Left cardiac atrium (tissue), 4 donors: Measurements from ENCODE around the gene ARL15. TPM values are rescaled to one million over a fixed set of nuclear protein-coding genes. Genes with fewer than 3 reads are reported as not detected.

Source experiments
- ATAC-seq, 2 donors: fragments of 200-7000 bp; cut with Tn5 transposase; one replicate each; pipeline ENCODE4 v1.9.1; 2020; ENCODE audit warnings: mild to moderate bottlenecking in 2 of 2, moderate library complexity in 2 of 2
- DNase-seq: peaks from one replicate; pipeline ENCODE4 v3.0.0-alpha.2; 2020
- intact Hi-C, 2 donors: fragments of 100-400 bp; cut with DNase I; formaldehyde crosslinking; loops; one replicate each; pipeline versions ENCODE4 v1.14.1 to v1.15.1; 2022 to 2023
- total RNA-seq, 2 donors: library from RNA; stranded (reverse); fragmentation: NEBNext Ultra II Directional; extraction: Animal tissue kit (Norgen Biotek cat#: 25700); gene quantifications; one replicate each; pipeline ENCODE4 v1.2.1, GENCODE V29; 2021
- donor health status: DM: no; HTN: yes; CAD: no.
- donor health status: DM: no; HTN: yes; CAD: no; lungs with severe emphysema.
- donor health status: DM: yes; HTN: yes; CAD: no.
- donor health status: Dilated cardiomyopathy.

Gene ARL15
- total RNA-seq, 2 donors from 2014 or later: 19.0 to 22.7 TPM

DNA sequence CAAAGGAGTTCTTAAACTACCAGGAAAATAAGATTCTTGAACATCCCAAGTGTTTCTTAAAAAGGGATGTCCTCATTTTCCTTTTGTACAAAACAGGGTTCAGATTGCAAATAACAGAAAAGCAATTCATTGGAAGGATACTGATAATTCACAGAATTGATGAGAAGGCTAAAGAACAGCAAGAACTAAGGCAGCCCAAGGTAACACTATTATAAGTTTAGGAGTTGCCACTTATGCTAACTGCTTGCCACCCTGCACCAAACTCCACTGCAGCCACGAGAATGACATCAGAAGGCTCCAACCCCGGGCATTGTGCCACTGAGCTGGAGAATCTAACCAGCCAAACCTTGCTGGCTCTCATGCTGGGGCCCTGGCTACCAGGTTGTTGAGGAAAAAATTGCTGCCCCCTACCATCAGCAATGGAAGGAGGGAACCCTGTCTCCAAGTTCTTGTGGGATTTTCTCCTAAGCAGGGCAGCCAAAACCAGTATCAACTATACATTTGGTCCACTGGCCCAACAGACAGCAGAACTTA is 123.4 kb downstream of the ARL15 start:
- peak; percentile 17 for DNase-seq
- ATAC-seq: no peak
- intact Hi-C loops: no loop called here

DNA sequence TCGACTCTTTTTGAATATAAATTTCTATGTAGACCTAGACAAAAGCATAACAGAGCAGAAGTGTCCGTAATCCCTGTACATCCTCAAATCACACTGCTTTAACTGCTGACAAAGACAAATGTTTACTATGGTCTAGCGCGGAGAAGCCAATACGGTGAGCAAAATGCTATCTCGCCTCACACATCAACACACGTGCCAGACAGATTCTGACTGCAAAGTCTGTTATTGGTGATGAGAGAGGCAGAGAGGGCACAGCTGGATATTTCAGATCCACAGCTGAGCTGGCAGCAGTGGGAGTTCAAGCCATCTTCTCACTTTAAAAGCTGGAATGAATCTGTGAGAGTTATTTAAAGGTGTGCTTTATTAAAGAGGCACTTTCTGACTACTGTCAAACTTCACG is 124.3 kb downstream of the ARL15 start:
- DNase-seq (no peak), ATAC-seq (no peak)
- intact Hi-C loops: no loop called here

DNA sequence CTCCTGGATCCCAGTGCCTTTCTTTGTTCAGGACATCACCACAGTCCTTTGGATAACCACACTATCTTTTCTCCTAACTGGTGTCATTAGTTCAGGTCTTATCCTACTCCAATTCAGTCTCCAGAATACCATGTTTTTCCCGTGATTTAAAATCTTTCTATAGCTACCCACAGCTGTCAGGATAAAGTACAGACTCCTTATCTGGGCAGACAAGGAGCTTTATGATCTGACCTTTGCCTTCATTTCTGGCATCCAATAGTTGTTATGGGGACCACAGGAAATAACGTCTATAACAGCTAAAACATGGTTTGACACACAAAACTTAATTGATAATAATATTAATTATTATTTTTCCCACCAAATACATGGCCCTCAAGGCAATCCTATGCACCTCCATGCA is 125.6 kb downstream of the ARL15 start:
- no peak for DNase-seq
- intact Hi-C loops: no loop called here
- no peak for ATAC-seq

DNA sequence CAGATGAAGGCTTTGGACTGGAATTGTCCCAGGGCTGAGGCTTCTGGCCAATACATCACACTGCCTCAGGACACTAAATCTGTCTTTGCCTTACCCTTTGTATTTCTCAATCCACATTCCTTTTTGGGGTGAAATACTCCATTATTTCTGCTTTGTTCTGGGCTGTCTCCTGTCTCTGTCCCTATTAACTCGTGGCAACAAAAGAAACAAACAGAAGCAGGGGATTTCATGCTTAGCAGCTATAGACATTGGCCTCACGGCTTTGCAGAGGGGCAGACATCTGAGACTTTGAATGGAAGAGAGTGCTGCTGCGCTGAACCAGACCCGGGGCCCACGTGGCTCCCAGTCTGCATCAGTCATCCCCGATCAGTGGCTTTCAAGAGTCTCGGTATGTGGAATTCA is 129.7 kb downstream of the ARL15 start:
- intact Hi-C loops: no loop called here
- ATAC-seq (no peak), DNase-seq (no peak)

DNA sequence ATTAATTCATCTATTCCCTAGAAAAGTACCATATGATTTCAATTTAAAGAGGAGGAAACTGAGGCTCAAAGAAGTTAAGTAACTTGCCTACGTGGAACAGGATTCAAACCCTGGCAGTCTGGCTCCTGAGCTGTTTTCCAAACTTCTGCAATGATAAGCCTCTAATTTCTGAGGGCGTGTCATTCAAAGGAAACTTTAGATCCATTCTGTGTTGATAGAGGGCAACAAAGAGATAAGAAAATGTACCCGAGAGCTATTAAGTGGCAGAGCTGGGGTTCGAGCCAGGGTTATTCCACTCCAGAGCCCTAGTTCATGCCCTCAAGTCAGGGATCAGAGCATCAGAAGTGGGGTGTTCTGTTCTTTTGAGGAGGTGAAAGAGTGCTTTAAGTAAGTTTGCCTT is 131.4 kb downstream of the ARL15 start:
- ATAC-seq (no peak), DNase-seq (no peak)
- intact Hi-C loops: no loop called here

DNA sequence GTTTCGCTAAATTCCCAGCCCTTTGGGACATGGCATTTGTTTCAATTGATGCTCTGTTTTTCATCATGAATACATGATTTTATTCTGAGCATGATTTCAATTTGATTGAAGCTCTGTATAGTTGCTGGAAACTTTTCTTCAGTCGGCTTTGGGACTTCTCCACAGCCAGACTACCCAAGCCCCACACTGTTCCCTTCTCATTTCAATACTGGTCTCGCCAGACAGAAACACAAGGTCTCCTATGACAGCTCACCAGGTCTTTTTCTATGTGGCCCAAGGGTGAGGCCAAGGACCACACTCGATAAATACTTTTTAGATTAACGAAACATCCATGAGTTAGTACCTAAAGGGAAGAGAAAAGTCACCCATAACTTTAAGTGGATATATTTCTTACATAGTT is 132.2 kb downstream of the ARL15 start:
- ATAC-seq (peak; percentile 44 to 47), DNase-seq (no peak)
- intact Hi-C loops: no loop called here

DNA sequence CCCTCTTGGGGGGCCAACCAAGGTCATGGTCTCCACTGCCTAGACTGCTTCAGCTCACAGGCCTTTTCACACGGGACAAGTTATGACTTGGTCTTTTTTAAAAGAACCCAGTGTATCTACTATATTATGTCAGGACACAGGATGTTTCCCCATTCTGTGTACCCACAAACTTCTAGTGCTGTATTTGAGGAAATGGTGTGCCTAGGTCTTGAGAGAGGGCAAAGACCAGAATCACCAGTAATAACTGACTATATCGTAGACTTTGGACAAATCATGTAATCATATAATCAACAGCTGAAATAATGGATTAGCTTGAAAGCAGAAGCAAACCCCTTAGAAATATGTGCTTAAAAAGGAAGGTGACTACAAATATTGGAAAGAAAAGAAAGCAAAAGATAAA is 133.3 kb downstream of the ARL15 start:
- DNase-seq: no peak
- ATAC-seq: no peak
- intact Hi-C loops: no loop called here

DNA sequence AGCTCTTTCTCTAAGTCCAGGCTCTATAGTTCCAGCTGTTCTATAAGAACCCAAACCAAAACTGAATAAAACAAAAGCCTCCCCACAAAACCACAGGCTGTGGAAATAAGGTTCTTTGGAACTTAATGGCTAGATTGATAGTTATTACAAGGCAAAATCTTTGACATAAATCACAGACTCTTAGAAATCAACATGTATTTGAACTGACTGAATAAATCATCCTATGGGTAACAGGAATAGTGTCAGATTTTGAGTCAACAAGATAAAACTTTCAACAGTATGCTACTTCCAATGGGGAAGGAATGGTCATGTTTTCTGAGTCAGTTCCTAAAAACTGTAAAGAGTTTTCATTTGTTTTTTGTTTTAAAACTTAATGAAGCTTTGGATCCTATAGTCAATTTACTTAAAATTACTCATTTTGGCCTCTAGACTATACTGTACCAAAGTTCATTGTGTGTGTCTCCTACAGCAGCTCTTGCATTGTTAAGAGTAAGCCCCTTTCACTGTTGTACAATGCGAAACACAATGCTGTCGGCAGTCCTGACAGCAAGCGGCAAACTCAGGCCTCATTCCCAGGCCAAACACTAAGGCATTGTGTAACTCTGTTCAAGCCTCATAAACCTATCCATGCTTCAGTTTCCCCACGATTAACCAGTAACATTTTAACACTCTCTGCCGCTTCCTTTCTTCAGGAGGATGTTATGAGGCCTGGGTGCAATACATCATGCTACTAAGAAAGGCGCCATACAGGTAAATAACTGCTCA is 134.1 kb downstream of the ARL15 start:
- intact Hi-C loops: no loop called here
- no peak for DNase-seq
- no peak for ATAC-seq

DNA sequence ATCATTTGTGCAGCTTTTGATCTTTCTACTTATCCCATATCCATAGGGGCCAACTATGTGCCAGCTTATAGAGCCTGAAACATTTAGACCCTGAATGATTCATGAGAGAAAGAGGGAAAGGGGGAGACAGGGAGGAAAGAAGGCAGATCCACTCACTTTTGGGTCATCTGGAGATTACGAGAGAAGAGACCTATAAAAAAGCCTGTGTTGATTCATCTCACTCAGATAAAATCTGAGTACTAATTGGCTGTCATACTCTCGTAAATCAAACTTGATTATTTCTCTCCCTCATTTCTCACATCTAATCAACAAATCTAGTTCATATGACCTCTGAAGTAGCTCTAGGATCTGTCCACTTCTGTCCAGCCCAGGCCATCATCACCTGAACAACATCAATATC is 137.1 kb downstream of the ARL15 start:
- intact Hi-C loops: no loop called here
- ATAC-seq: no peak
- DNase-seq: no peak

DNA sequence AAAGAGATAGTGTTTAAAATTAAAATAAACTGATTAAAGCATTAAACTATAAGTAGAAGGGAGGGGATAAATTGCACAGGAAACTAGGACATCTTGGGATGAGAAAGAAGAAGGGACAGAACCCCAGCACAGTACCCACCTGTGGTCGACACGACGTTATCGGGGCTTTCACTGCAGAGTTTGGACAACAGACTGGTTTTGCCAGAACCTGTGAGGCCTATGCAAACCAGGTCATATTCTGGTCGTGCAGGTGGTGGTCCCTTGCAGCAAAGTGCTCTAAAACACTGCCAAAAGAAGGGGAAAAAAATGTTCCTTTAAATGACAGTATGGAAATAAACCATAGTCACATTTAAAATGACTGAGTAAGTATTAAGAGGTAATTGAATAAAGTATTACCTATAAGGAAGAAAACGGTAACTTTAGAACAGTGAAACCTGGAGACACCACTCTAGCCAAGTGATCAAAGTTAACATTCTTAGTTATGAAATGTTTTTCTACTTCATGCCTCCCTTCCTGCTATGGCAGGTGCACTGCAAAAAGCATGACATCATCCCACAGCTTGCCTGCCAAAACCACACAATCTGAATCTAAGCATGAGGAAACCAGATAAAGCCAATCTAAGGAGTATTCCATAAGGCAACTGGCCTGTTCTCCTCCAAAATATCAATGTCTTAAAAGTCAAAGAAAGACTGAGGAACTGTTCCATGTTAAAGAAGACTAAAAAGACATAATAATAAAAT is 138.6 kb downstream of the ARL15 start:
- DNase-seq (no peak), ATAC-seq (peak in 1 of 2 donors; percentile 68)
- intact Hi-C loops: no loop called here

DNA sequence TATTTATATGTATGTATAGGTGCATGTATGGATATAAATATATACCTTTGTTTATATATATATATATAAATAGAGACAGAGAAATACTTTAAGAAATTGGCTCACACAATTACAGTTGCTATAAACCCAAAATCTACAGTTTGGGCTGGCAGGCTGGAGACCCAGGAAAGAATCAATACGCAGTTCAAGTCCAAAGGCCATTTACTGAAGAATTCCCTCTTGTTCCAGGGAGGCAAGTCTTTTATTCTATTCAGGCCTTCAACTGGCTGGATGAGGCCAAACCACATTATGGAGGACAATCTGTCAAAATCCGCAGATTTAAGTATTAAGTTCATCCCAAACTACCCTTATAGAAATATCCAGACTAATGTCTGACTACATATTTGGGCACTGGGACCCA is 144.7 kb downstream of the ARL15 start:
- intact Hi-C loops: no loop called here
- ATAC-seq (no peak), DNase-seq (no peak)

DNA sequence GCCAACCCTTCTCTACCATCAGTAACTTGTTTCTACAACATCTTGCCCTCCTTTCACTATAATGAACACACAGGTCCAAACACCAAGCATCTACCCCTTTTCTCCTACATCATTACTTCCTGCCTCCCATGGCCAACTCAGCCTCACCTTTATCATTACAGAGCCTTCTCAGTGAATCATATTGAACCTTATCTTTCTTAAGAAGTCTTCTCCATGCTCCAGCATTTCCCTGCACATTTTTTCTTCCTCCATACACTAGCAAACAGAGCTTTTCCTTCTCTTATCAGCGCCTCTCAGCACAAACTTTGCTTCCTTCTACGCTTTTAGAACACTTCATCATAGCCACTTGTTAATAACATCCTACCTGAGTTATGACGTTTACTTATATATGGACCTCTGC is 148.2 kb downstream of the ARL15 start:
- intact Hi-C loops: no loop called here
- no peak for DNase-seq
- no peak for ATAC-seq

DNA sequence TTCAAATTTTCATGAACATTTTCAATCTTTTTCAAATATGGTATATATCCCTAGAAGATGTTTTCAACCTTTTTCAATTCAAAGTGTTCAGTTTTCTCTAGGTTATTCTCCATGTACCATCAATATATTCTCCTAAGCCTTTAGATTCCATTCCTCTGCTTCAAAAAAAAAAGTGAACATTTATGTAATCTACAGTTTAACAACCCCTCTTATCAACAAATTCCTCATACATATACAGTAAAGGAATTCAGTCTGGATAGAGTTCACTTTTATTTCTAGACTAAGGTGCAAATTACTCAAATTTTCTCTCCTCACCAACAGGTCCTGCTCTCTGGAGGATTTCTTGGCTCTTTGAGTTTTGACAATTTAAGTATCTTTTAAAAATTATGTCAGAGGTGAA is 150.0 kb downstream of the ARL15 start:
- intact Hi-C loops: no loop called here
- ATAC-seq (no peak), DNase-seq (no peak)

DNA sequence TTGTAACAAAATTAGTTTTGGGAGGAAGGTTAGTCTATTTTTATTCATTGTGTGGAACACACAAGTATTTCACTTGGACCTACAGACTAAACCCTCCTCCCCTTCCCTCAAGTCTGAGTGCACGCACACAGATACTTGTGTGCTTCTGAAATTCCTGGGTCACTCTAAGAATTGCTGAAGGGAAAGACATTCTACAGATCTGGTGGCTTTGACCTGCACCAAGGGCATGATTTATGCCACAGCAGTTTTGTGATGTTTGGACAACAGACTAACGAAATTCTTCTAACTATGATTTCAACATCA is 150.5 kb downstream of the ARL15 start:
- DNase-seq (no peak), ATAC-seq (no peak)
- intact Hi-C loops: no loop called here

DNA sequence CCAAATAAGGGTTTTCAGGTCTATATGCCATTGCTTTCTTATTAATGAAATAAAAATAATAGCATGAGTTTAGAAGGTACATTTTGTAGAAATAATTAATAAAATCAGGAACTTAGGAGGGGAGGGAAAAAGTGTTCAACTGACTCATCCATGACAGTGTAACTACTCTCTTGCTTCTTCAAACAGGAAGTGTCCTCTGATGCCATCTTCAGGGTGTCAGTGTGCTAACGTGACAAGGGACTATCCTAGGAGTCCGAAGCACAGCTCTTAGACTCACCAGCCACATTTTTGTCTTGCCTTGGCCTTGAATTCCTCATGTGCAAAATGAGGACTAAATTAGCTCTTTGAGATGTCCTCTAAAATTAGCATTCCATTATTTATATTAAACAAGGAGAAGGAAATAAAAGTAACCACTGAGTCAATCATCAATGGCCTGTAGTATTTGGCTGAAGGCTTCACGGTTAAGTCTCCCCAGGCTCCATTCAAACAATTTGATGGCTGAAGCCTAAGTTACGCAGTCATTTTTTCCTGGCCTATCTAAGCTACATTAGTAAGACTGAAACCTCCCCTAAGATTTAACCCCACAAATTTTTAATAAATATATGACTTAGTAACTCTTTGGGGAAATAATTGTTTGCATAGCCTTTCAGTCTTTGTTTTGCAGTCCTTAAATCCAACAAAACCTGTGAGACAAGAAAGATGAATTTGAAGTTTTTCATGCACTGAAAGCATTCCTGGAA is 151.1 kb downstream of the ARL15 start:
- ATAC-seq: peak; percentile 44 to 71
- DNase-seq: no peak
- intact Hi-C loops: no loop called here

DNA sequence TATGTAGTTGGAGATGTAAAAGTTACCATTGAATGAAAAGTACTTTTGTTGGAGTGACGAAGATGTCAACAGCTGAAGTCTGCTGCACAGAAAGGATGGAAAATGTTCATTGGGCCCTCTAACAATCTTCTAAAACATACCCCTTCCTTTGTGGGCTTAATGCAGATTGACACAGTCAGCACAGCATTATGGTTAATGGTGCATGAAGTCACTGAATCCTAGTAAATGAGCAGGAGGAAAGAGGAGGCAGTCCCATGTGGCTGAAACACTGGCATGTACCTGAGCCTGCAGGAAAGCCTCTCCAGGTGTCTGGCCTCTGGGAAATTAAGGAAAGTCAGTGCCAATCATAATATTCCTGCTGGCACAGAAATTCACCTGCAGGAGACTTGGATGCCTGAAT is 153.8 kb downstream of the ARL15 start:
- intact Hi-C loops: no loop called here
- no peak for ATAC-seq

DNA sequence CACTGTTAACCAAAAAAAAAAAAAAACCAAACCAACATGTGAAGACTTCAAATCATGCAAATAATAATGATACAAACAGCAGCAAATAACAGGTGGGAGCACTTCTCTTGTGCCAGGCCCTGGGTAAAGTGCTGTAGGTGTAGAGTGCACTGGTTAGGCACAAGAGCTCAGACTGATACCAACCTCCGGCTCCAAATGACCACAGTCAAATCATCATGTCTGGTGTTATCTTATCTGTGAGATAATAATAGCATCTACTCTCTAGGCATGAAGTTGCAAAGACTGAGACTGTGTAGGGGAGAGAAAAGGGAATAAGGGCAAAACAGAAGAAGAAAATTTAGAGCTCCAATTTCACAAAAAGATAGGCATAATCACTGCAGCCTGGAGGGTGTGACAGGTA is 159.5 kb downstream of the ARL15 start:
- ATAC-seq: no peak
- intact Hi-C loops: no loop called here
- DNase-seq: no peak

More for the DNA sequence above, 153.8 kb downstream of the ARL15 start:
- no peak for DNase-seq

DNA sequence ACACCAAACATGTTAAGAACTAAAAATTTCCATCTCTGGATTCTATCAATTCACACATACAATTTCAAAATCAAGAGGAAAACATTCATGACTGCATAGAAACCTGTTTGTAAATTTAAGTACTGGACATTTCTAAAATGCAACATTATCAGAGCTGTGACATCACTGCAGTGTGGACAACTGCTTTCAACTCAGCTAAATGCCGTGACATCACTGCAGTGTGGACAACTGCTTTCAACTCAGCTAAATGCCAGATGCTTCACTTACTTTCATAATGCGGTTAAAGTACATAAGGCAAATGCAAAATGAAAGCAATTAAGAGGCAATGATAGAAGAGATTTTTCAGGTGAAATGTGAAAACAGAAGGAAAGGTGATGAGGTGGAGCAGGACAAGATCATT is 161.5 kb downstream of the ARL15 start:
- ATAC-seq: no peak

DNA sequence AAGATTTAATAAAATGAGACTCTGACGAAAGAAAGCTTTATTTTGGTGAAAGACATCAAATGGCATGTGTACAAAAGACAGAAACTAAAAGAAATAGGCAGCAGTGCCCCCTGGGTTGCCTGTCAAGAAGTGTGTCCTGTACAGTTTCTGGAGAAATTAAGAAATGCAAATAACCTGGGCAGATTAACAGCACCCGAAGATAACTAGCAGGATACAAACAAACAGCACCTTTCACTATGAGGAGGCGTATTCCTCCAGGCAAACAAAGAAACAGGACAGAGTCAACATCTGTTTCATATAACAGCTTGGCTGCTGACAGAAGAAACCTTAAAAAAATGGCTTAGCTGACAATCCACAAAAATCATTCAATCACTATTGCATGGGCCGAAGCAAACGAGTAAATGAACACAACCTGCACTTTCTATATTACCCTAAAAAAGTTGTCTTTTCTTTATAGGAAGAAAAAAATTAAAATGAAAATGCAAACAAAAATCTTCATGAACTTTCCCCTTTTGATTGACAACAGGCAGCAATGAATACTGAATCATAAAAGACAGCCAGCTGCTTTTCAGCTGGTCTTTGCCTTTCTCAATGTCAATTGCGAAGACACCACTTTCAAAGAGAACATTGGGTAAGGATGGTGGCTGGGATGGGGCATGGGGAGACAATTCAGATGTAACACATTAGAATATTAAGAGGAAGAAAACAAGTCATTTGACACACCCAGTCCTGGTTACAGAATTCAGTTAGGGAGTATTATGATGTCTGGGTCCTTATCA is 162.1 kb downstream of the ARL15 start:
- no peak for ATAC-seq
- DNase-seq: no peak
- intact Hi-C loops: no loop called here

More for the DNA sequence above, 161.5 kb downstream of the ARL15 start:
- intact Hi-C loops: no loop called here
- DNase-seq: no peak
